HG02610 (cell line): ENCODE measurements around the gene ARHGEF40.

ENCODE experiments used
- ATAC-seq: cut with Tn5 transposase; IDR thresholded peaks from one replicate; pipeline ENCODE4 v1.9.1; 2021; ENCODE audit warnings: mild to moderate bottlenecking, moderate library complexity; ENCODE audit not compliant: unreplicated experiment

ARHGEF40 gene

GRCh38 chr14:21070083-21070609, at the start of gene ARHGEF40:
TSS of gene ARHGEF40 (plus strand) at chr14:21070304. CDS start at chr14:21070397, 93 bp downstream.
- ATAC-seq: no peak

- no peak for ATAC-seq
These were observed 49.0 kb upstream of the ARHGEF40 start for GRCh38 chr14:21020977-21021545.

- ATAC-seq: no peak
These were observed 47.4 kb upstream of the ARHGEF40 start for GRCh38 chr14:21022686-21023085.

- ATAC-seq: no peak
These were observed 46.9 kb upstream of the ARHGEF40 start for GRCh38 chr14:21023174-21023573.

GRCh38 chr14:21023817-21024584, 46.1 kb upstream of the ARHGEF40 start:
- ATAC-seq: no peak

GRCh38 chr14:21024585-21025370, 45.3 kb upstream of the ARHGEF40 start, which contains the start of gene NDRG2:
TSS of gene NDRG2 (minus strand) at chr14:21025061. CDS start at chr14:21023315, 1,746 bp downstream.
- no peak for ATAC-seq

GRCh38 chr14:21025371-21026273, 44.5 kb upstream of the ARHGEF40 start:
- ATAC-seq: no peak

GRCh38 chr14:21026274-21026987, 43.7 kb upstream of the ARHGEF40 start:
- no peak for ATAC-seq

- ATAC-seq: no peak
These were observed 43.2 kb upstream of the ARHGEF40 start for GRCh38 chr14:21026988-21027315.

- ATAC-seq: no peak
These were observed 40.2 kb upstream of the ARHGEF40 start, which contains the start of gene TPPP2 for GRCh38 chr14:21029917-21030316. TSS of gene TPPP2 (plus strand) at chr14:21030217. CDS start at chr14:21030582, 365 bp downstream.

- ATAC-seq: no peak
These were observed 39.6 kb upstream of the ARHGEF40 start for GRCh38 chr14:21030531-21030930.

GRCh38 chr14:21032326-21033132, 37.6 kb upstream of the ARHGEF40 start:
- no peak for ATAC-seq

GRCh38 chr14:21033133-21033698, 36.9 kb upstream of the ARHGEF40 start:
- ATAC-seq: no peak

- ATAC-seq: no peak
These were observed 35.4 kb upstream of the ARHGEF40 start, which contains the start of gene RNASE13 for GRCh38 chr14:21034707-21035106. TSS of gene RNASE13 (minus strand) at chr14:21034807. CDS start at chr14:21034288, 519 bp downstream.

GRCh38 chr14:21036751-21037150, 33.4 kb upstream of the ARHGEF40 start:
- ATAC-seq: no peak

GRCh38 chr14:21037156-21037555, 32.9 kb upstream of the ARHGEF40 start:
- no peak for ATAC-seq

- no peak for ATAC-seq
These were observed 31.4 kb upstream of the ARHGEF40 start for GRCh38 chr14:21038441-21039422.
